ENCODE results near the gene PCDHGB2. TPM values are rescaled to one million over a fixed set of nuclear protein-coding genes. Genes with fewer than 3 reads are reported as not detected.

Gene PCDHGB2
- total RNA-seq, 1 donor: 2.4 TPM

DNA sequence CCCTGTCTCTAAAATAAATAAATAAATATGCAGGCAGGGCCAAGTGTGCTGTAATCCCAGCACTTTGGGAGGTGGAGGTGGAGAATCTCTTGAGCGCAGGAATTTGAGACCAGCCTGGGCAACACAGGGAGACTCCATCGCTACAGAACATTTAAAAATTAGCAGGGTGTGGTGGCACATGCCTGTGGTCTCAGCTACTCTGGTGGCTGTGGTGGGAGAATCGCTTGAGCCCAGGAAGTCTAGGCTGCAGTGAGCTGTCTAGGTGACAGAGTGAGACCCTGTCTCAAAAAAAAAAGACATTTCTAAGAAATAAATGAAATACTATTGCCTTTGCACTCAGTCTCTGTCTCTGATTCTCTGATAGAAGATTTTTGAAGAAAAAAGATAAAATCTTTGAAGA, 51.8 kb downstream of the PCDHGB2 start:
- no peak for DNase-seq (ENCODE audit: low read depth in 2 of 3, low spot score in 2 of 3)

Other genes with a start within 250 kb of the PCDHGB2 start
- gene PCDHB4, start 238.2 kb upstream of the PCDHGB2 start, total RNA-seq: under 0.01 TPM
- under 0.01 TPM for gene PCDHB5, start 224.8 kb upstream of the PCDHGB2 start, total RNA-seq
- gene PCDHB6, start 209.9 kb upstream of the PCDHGB2 start, total RNA-seq: not detected
- under 0.01 TPM for gene PCDHB7, start 187.3 kb upstream of the PCDHGB2 start, total RNA-seq
- not detected for gene PCDHB8, start 182.2 kb upstream of the PCDHGB2 start, total RNA-seq
- not detected for gene PCDHB16, start 177.6 kb upstream of the PCDHGB2 start, total RNA-seq
- not detected for gene PCDHB9, start 172.8 kb upstream of the PCDHGB2 start, total RNA-seq
- gene PCDHB10, start 167.6 kb upstream of the PCDHGB2 start, total RNA-seq: under 0.01 TPM
- gene PCDHB11, start 160.4 kb upstream of the PCDHGB2 start, total RNA-seq: 0.27 TPM
- gene PCDHB12, start 151.3 kb upstream of the PCDHGB2 start, total RNA-seq: not detected
- gene PCDHB13, start 146.1 kb upstream of the PCDHGB2 start, total RNA-seq: under 0.01 TPM
- under 0.01 TPM for gene PCDHB14, start 136.7 kb upstream of the PCDHGB2 start, total RNA-seq
- gene PCDHB15, start 114.6 kb upstream of the PCDHGB2 start, total RNA-seq: under 0.01 TPM
- gene SLC25A2, start 55.9 kb upstream of the PCDHGB2 start, total RNA-seq: 0.54 TPM
- 45.0 TPM for gene TAF7, start 39.2 kb upstream of the PCDHGB2 start, total RNA-seq
- under 0.01 TPM for gene PCDHGA1, start 29.5 kb upstream of the PCDHGB2 start, total RNA-seq
- 0.27 TPM for gene PCDHGA2, start 21.2 kb upstream of the PCDHGB2 start, total RNA-seq
- 0.54 TPM for gene PCDHGA3, start 16.2 kb upstream of the PCDHGB2 start, total RNA-seq
- gene PCDHGB1, start 9.9 kb upstream of the PCDHGB2 start, total RNA-seq: 0.27 TPM
- 0.81 TPM for gene PCDHGA4, start 5.0 kb upstream of the PCDHGB2 start, total RNA-seq
- 1.1 TPM for gene PCDHGA5, start 4.2 kb downstream of the PCDHGB2 start, total RNA-seq
- 3.5 TPM for gene PCDHGB3, start 10.2 kb downstream of the PCDHGB2 start, total RNA-seq
- gene PCDHGA6, start 13.9 kb downstream of the PCDHGB2 start, total RNA-seq: 1.9 TPM
- gene PCDHGA7, start 22.7 kb downstream of the PCDHGB2 start, total RNA-seq: 0.81 TPM
- gene PCDHGB4, start 27.7 kb downstream of the PCDHGB2 start, total RNA-seq: 1.6 TPM
- gene PCDHGA8, start 32.6 kb downstream of the PCDHGB2 start, total RNA-seq: 0.54 TPM
- 2.4 TPM for gene PCDHGB5, start 38.0 kb downstream of the PCDHGB2 start, total RNA-seq
- gene PCDHGA9, start 42.8 kb downstream of the PCDHGB2 start, total RNA-seq: 1.1 TPM
- 0.81 TPM for gene PCDHGB6, start 48.0 kb downstream of the PCDHGB2 start, total RNA-seq
- gene PCDHGA10, start 53.0 kb downstream of the PCDHGB2 start, total RNA-seq: 1.1 TPM
- 2.2 TPM for gene PCDHGB7, start 57.7 kb downstream of the PCDHGB2 start, total RNA-seq
- 1.3 TPM for gene PCDHGA11, start 61.1 kb downstream of the PCDHGB2 start, total RNA-seq
- 2.2 TPM for gene PCDHGA12, start 70.5 kb downstream of the PCDHGB2 start, total RNA-seq
- gene PCDHGC3, start 116.0 kb downstream of the PCDHGB2 start, total RNA-seq: 1.1 TPM
- gene PCDHGC4, start 125.0 kb downstream of the PCDHGB2 start, total RNA-seq: 0.54 TPM
- 0.27 TPM for gene PCDHGC5, start 129.1 kb downstream of the PCDHGB2 start, total RNA-seq

Measured in hematopoietic multipotent progenitor cell (in vitro differentiated cells).